VCaP (cell line): ENCODE results near the gene VAPA.
A peak's percentile ranks its signal among the peaks of the same experiment; 100 is the strongest.

ENCODE experiments used
- H3K27ac ChIP-seq: fragments of 450-650 bp; 2 replicates; pipeline ENCODE4 v1.5.1; 2017
- TF ChIP-seq, protein P1 (sequence below): fragments of 450-650 bp; conservative IDR thresholded peaks from 2 replicates; pipeline ENCODE4 v1.5.1; 2017; ENCODE audit warnings: mild to moderate bottlenecking, moderate library complexity

Gene VAPA

GRCh38 chr18:9992973-9993520 is 79.2 kb downstream of the VAPA start:
- peak overlapping the region; percentile 77 for H3K27ac ChIP-seq
- TF ChIP-seq, protein P1, sequence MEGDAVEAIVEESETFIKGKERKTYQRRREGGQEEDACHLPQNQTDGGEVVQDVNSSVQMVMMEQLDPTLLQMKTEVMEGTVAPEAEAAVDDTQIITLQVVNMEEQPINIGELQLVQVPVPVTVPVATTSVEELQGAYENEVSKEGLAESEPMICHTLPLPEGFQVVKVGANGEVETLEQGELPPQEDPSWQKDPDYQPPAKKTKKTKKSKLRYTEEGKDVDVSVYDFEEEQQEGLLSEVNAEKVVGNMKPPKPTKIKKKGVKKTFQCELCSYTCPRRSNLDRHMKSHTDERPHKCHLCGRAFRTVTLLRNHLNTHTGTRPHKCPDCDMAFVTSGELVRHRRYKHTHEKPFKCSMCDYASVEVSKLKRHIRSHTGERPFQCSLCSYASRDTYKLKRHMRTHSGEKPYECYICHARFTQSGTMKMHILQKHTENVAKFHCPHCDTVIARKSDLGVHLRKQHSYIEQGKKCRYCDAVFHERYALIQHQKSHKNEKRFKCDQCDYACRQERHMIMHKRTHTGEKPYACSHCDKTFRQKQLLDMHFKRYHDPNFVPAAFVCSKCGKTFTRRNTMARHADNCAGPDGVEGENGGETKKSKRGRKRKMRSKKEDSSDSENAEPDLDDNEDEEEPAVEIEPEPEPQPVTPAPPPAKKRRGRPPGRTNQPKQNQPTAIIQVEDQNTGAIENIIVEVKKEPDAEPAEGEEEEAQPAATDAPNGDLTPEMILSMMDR = no peak

- TF ChIP-seq, protein P1 = no peak
- peak overlapping the region; percentile 77 for H3K27ac ChIP-seq
Observed at GRCh38 chr18:9993521-9994025, 79.8 kb downstream of the VAPA start.

DNA sequence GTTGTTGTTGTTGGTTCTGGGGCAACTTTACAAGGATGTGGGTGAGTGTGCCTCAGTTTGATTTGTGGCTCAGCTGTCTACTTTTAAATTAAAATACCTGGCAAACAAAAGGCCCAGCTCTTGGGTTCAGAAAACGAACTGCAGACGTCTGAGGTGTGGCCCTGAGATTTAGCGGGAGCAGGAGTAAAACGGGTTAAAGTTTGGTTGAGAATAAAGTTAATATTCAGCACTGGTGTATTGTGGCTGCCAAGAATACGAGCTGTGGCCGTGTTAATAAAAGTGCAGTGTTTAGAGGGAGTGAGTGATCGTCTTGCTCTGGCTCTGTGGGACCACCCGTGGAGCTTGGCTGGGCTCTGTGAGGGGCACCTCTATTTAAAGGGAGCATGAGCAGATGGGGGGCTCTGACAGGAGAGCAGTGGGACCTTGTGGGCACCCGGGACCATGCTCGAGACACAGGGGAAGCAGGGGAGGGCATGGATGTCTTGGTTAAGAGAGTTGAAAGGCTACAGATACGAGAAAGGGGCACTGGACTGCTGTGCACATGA is 80.3 kb downstream of the VAPA start:
- TF ChIP-seq, protein P1 = no peak
- H3K27ac ChIP-seq = peak overlapping the region; percentile 77

GRCh38 chr18:9994701-9995235 is 81.0 kb downstream of the VAPA start:
- TF ChIP-seq, protein P1 = no peak
- peak overlapping the region; percentile 77 for H3K27ac ChIP-seq

- no peak overlapping the region for H3K27ac ChIP-seq
- TF ChIP-seq, protein P1 = no peak
Observed at GRCh38 chr18:9995631-9996030, 81.8 kb downstream of the VAPA start.

DNA sequence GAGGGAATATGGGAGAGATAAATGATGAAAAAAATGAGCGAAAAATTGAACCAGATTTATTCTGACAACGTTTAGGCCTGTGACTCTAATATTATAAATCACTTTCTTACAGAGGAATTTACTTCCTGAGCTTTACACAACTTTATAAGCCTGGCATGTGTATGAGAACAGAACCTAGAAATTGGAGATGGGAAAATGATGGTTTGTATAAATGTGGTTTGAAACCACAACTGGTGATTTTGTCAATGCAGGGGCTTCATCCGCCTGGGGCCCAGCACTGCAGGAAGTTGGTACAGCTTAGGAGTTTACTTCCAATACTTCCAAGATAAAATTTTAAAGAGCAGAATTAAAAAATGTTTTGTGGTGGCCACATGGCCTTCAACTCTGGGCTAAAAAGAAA is 82.3 kb downstream of the VAPA start:
- TF ChIP-seq, protein P1 = no peak
- H3K27ac ChIP-seq = no peak overlapping the region

DNA sequence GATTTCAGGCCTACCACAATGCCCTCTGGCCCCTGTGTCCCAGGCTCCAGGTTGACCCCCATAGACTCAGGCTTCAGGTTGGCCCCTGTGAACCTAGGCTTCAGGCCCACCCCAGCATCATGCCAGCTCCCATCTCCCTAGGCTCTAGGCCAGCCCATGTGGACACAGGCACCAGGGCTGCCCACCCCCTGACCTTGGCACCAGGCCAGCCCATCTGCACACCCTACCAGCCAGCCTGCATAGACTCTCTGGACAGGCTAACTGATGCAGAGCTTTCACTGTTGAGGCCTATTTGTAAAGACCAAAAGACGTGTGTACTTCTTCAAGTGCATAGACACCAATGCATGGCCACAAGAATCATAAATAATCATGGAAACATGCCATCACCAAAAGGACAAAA is 83.9 kb downstream of the VAPA start:
- TF ChIP-seq, protein P1 = no peak
- H3K27ac ChIP-seq = no peak overlapping the region
